HG03280 (cell line): Measurements from ENCODE around the gene KCNN3.

Experiments
- ATAC-seq: cut with Tn5 transposase; IDR thresholded peaks from one replicate; pipeline ENCODE4 v1.9.1; 2021; ENCODE audit warnings: mild to moderate bottlenecking, moderate library complexity; ENCODE audit not compliant: unreplicated experiment

KCNN3 gene

DNA sequence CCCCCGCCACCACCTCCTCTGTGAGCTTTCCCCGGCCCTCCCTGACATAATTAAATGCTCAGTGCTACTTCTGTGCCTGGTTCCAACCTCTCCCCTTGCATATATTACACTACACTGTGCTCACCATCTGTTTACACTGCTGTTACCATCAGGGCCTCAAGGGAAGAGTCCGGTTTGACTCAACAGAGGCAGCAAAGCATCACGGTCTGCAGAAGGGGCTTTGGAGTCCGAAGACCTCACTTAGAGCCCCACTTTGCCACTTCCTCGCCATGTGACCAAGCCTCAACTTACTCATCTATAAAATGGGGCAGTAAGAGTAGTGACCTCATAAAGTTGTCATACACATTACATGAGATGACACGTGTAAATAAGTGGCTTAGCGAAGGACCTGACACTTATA is 27.4 kb downstream of the KCNN3 start:
- ATAC-seq = no peak

- no peak for ATAC-seq
Observed at GRCh38 chr1:154841384-154841783, 28.7 kb downstream of the KCNN3 start.

GRCh38 chr1:154840269-154841176 is 29.6 kb downstream of the KCNN3 start:
- ATAC-seq = no peak

- no peak for ATAC-seq
Observed at GRCh38 chr1:154839691-154840090, 30.4 kb downstream of the KCNN3 start.

- ATAC-seq = no peak
Observed at GRCh38 chr1:154838988-154839387, 31.1 kb downstream of the KCNN3 start.

- ATAC-seq = no peak
Observed at GRCh38 chr1:154838461-154838860, 31.6 kb downstream of the KCNN3 start.

DNA sequence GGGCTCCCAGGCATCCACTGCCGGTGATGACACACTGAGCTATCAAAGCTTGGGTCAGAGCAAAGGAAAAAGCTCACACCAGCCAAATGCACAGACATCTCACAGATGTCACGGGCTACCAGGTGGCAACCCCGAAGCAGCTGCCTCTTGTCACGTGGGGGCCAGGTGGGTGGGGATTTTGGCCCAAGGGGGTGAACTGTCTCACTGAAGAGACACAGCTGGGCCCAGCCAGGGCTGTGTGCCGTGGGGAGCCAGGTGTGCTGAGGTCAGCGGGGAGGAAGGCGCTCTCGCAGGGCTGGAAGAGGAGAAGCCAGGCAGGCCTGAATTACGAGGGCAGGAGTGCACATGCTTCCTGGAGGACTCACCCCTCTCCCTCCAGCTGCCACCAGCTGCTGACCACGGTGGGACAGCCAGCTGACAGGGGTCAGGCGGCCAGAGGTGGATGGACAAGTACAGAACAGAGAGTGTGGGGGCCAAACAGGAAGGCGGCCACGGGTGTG is 32.4 kb downstream of the KCNN3 start:
- ATAC-seq = no peak

- no peak for ATAC-seq
Observed at GRCh38 chr1:154837034-154837671, 32.9 kb downstream of the KCNN3 start.

DNA sequence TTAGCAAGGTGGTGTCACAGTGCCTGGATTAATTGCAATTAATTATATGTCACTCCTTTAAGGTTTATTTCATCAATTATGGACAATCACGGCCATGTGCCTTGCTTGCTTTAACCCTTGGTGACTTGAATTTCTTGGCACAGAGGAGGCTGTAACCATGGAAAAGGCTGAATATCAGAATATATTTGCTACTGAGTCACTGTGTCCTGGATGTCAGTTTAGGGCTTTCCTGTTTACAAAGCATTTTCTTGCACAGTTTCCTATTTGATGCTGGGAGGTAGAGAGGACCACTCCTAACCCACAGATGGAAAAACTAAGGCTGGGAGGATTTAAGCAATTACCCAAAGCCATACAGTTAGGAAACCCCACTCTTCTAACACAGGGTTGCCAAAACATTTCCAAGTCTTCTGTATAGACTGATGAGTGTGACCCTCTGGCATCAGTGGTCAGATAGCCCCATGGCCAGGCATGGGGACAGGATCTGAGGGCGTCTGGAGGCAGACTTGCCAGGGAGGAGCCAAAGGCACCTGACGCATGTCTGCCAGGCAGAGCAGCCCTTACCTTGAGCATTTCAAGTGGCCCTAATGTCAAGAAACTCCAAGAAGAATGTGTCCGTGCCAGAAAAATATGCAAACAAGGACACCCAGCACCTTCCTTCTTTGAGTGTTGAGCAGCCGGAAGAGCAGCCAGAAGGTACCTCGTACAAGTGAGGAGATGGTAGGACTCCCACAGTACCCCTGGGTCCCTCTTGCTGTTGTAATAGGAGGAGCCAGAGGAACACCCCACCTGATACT is 34.4 kb downstream of the KCNN3 start:
- no peak for ATAC-seq

DNA sequence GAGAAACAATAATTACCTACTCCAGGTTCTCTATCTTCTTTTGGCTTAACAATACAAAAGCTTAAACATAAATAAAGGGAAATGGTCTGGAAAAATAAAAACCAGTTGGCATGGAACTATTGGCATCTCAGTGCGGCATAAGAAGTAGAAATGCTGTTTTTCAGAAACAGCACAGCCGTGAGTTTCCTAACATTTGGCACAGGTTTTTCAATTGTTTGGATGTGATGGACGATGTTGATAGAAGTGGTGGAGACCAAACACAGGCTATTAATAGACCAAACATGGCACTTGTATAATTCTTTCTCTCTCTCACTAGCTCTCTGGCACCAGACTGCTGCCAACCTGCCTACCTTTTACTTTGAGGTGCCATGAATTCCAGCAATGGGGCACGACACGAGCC is 36.2 kb downstream of the KCNN3 start:
- ATAC-seq = no peak

DNA sequence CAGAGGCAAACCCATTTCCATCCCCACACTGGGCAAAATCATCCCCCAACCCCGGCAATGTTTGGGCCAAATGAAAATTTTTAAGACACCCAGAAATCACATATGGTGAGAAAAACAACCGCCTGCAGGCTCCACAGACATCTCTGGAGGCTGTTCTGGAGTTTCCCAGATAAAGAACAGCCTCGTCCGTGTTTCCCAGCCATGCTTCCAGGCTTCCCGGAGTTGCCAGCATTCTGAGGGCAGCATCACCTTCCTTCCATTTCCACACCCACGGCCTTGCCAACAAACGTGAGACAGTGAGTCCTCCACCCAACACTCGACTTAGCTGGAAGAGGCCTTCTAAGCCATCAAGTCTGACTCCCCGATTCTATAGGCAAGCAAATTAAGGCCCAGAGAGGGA is 36.9 kb downstream of the KCNN3 start:
- ATAC-seq = no peak

DNA sequence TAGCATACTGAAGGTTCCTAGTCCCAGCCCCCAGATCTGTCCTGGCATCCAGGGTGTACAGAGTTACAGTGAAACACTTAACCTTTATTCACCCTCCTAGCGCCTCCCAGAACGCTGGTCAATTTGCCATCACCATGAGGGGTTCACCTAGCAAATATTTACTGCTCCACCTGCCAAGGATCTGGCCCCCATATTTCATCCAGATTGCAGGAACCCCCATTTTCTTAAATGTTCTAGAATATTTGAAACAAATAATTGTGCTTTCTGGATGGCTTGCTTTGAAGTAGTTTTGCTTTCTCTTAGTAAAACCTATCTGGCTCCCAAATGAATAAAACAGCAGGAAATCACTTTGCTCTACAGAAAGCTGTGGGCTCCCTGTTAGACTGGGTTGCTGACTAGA is 37.7 kb downstream of the KCNN3 start:
- ATAC-seq = no peak

DNA sequence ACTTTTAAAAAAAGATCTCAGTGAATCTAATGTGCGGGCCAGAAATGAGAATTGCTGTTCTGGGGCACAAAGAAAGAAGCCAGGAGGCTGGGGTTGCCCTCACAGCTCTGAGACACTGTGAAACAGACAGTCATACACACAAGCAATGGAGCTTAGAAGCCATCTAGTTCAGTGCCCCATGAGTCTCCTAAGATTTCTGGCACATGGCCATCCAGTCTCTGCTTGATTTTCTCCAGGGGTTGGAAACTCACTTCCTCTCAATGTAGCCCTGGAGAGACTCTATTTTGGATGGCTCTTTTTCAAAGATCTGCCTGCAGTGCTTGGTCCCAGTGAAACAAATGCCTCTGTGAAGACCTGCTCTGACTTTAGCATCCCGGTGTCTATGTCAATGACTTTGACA is 38.6 kb downstream of the KCNN3 start:
- ATAC-seq = no peak

GRCh38 chr1:154829062-154829461 is 41.0 kb downstream of the KCNN3 start:
- ATAC-seq = no peak

DNA sequence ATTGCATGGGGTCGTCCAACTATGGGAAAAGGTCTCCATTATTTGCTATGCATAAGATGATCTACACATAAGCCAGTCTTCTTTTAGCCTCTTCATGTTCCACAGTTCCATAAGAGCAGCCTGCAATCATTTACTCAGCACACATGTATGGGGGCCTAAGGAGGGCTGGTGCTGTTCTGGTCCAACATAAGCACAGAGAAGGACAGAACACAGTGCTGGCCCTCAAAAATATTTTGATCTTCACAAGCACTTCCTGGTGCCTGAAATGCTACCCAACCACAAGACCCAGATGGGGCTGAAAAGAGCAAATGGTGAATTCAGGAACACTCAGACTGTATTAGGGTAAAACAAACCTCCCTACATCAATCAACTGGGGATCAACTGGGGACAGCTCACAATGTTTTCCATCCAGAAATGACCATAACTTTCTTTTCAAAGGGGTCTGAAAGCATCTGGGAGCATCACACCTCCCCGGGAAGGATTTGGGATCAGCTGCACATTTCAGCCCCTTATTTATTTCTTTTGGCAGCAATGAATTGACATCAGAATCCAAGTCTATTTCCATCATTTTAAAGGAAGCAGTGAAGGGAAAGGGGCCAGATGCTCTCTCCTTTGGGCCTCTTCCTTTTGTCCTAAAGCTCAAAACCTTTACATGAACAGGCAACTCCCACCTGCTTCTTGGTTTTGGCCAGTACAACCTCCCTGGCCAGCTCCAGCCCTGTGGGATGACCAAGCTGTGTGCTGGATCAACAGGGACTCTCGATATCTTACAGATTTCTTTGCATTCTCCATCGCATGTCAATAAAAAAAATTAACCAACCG is 45.7 kb downstream of the KCNN3 start:
- ATAC-seq = no peak

DNA sequence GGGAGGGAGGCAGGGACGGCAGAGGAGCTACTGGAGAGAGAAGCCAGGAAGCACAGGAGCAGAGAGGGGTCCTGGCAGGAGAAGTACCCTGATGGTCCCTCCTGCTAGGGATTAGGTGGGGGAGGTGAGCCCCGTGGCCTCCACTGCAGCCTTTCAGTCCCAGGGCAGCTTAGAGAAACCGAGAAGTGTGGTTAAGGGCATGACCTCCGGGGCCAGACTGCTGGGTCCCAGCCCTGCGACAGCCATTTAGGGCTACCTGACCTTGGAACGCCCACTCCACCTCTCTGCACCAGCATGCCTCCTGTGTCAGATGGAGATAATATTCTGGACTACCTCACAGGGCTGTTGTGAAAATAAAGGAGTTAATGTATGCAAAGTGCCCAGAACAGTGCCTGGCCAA is 47.4 kb downstream of the KCNN3 start:
- ATAC-seq = no peak

DNA sequence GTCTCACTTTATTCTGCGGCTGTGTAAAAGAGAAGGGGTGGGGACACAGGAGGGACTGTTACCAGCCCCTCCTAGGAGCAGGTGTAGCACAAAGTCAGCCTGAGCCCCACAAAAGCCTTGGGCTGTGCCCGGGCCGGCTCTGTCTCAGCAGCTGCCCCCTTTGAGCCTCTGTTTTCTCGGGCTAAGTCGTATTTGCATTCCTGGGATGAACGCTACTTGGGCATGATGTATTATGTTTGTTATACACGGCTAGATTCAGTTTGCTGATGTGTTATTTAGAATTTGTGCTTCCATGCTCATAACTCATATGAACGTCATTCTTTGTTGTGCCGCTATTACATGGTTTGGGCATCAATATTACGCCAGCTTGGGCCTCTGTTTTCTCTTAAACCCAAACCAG is 47.8 kb downstream of the KCNN3 start:
- ATAC-seq = no peak

DNA sequence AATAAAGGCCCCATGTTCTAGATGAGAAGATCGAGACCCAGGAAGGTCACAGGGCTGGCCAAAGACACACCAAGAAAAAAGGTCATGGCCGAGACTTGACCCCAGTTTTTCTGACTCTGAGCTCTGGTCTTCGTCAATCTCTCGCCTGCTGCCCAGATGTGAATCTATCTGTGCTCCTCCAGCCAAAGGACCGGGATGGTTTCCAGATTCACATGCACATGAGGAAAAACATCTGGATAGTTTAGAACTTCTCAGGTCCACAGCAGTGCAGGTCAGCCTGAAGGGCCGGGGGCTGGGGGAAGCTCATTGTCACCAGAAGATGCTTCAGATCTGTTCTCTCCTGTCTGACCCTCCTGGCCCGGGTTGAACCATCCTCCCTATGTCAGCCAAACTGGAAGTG is 49.0 kb downstream of the KCNN3 start:
- no peak for ATAC-seq

DNA sequence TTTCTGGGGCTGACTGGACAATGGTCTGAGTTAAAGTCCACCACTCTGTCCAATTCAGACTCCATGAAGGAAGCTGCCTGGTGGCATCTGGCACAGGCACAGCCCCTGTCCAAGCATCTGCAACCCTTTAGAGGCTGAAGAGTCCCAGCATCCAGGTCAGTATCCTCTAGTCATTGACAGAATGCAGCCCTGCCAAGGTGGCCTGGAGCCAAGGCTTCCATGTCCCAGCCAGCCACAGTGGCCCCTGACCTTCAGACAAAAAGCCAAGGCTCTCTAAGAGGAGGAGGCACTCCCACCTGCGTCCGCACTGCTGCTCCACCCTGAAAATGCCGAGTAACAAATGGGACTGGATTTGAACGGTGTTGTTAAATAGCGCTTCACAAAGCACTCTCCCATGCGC is 49.4 kb downstream of the KCNN3 start:
- ATAC-seq = no peak
